Peyer's patch (tissue), 4 donors: Measurements from ENCODE around the gene P2RX6. TPM values are rescaled to one million over a fixed set of nuclear protein-coding genes. Genes with fewer than 3 reads are reported as not detected.
"Not testable (repeated sequence)": the region's sequence is repeated elsewhere in the genome, so short reads cannot be mapped to it uniquely, and the experiment has no call there.

Source experiments
- DNase-seq, 3 donors: peaks; one replicate each; pipeline ENCODE4 v3.0.0-alpha.2; 2017 to 2019
- H3K27ac ChIP-seq, 4 donors: fragments of 200-600 bp; sonication (generic); one replicate each; pipeline ENCODE4 v1.5.1; 2016 to 2019
- H3K27me3 ChIP-seq, 2 donors: fragments of 200-600 bp; sonication (generic); one replicate each; pipeline ENCODE4 v1.5.1; 2019
- H3K36me3 ChIP-seq, 3 donors: fragments of 200-600 bp; sonication (generic); one replicate each; pipeline ENCODE4 v1.5.1; 2016 to 2019
- H3K4me1 ChIP-seq, 4 donors: fragments of 200-600 bp; sonication (generic); one replicate each; pipeline ENCODE4 v1.5.1; 2016 to 2019
- H3K4me3 ChIP-seq, 4 donors: fragments of 200-600 bp; sonication (generic); 1 replicate in 3 of 4; 2 replicates in 1 of 4; pipeline ENCODE4 v1.5.1; 2016 to 2019; ENCODE audit warnings: mild to moderate bottlenecking in 1 of 4
- H3K9me3 ChIP-seq, 4 donors: fragments of 200-600 bp; sonication (generic); one replicate each; pipeline ENCODE4 v1.5.1; 2016 to 2019; ENCODE audit warnings: mild to moderate bottlenecking in 1 of 4
- CTCF ChIP-seq, 6 experiments: fragments of 450-650 bp in 4 of 6; fragments of 200-600 bp in 2 of 6; sonication (generic) in 1 of 6; IDR thresholded peaks; one replicate each; pipeline ENCODE4 v1.5.1; 2017 to 2019; ENCODE audit warnings: antibody characterized with exemption in 6 of 6, mild to moderate bottlenecking in 3 of 6, moderate library complexity in 1 of 6
- POLR2A ChIP-seq, 2 donors: fragments of 450-650 bp; IDR thresholded peaks; one replicate each; pipeline ENCODE4 v1.5.1; 2017; ENCODE audit warnings: antibody characterized with exemption in 2 of 2, mild to moderate bottlenecking in 2 of 2, moderate library complexity in 2 of 2
- total RNA-seq, 4 donors: library from RNA; depleted of rRNA; stranded (reverse); fragments of >200 nt; gene quantifications; one replicate each; pipeline ENCODE4 v1.1.0, GENCODE V29; 2016

Gene P2RX6
- total RNA-seq, 4 donors from 2014 or later, result 1.7 to 2.0 TPM; not detected in 2

DNA sequence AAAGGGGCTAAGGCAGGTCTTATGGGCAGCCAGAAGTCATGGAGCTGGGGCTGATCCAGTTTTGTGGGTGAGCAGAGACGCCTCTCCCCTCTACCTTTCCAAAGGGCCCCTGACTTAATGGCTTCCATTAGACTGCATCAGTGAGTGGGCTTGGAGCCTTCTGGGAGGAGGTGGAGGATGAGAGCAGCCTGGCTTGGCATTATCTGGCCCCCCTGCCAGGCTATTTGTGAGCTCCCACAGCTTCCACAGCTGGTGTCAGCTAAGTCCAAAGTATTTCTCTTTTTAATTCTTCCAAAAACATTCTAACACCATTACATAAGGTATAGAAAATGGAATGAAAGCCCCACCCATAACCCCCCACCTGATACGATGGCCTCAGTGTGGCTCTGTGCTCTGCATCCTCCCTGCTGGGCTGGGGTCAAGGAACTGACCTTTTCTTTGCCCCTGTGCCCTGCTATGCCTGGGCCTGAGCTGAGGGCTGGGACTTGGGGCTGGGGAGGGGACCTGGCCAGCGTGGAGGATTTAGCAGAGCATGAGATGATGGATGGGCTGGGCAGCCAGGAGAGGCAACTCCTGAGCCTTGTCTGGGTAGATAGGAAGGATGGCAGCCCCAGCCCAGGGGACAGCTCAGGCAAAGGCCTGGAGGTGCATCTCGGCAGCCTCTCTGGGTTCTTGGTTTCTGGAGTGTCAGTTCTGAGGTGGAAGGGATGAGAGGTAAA is 43.9 kb upstream of the P2RX6 start:
- Histone ChIP-seq H3K36me3 (no peaks in the 10 kb centered on the region), H3K9me3 (no peaks in the 10 kb centered on the region), H3K27ac (no peak overlapping the region), H3K4me3 (no peak overlapping the region), H3K27me3 (no peaks in the 10 kb centered on the region), H3K4me1 (peaks cover 0 to 5% (median 0%) of the 10 kb centered on the region in 4 donors)
- TF ChIP-seq CTCF (IDR thresholded peaks at IDR 0.05) (no peak), POLR2A (IDR thresholded peaks at IDR 0.05) (no peak)
- DNase-seq, result no peak

DNA sequence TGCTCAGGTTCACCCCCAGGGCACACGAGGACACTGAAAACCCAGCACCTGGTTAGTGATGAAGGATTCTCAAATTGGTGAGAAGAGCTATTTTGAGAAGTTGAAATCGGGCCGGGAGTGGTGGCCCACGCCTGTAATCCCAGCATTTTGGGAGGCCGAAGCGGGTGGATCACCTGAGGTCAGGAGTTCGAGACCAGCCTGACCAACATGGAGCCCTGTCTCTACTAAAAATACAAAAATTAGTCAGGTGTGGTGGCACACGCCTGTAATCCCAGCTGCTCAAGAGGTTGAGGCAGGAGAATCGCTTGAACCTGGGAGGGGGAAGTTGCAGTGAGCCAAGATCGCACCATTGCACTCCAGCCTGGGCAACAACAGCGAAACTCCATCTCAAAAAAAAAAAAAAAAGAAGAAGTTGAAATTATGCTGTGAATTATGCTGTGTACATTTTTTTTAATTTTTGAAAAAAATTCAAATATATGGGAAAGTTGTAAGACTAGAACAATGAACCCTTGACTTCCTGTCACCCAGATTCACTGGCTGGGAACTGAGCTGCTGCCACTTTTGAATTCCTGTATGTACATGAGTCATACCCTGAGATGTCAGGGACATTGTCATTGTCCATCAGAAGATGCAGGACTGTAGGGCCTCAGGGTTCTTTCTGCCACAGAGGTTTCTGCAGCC is 42.8 kb upstream of the P2RX6 start:
- not testable (repeated sequence) for H3K4me3 ChIP-seq

DNA sequence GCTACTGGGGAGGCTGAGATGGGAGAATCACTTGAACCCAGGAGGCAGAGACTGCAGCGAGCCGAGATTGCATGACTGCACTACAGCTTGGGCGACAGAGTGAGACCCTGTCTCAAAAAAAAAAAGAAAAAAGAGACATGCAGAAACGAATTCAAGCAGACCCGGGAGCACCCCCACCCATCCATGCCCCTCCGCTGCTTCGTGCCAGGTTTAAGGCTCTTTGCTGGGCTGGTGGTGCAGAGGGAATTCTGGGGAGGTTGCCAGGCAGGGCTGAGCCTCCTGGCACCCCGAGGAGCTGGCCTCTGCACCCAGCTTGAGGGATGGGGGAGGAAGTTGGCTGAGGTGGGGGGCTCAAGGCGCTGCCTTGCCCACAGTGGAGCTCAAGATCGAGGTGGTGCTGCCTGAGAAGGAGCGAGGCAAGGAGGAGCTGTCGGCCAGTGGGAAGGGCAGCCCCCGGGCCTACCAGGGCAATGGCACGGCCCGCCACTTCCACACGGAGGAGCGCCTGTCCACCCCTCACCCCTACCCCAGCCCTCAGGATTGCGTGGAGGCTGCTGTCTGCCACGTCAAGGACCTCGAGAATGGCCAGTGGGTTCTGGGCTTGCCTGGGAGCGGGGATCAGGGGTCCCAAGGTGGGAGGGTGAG is 41.9 kb upstream of the P2RX6 start:
- no peak for TF ChIP-seq CTCF (IDR thresholded peaks at IDR 0.05)
- no peak for TF ChIP-seq POLR2A (IDR thresholded peaks at IDR 0.05)
- Histone ChIP-seq H3K4me3 (no peak overlapping the region), H3K27me3 (no peaks in the 10 kb centered on the region), H3K27ac (no peak overlapping the region), H3K4me1 (peaks cover 0 to 4% (median 0%) of the 10 kb centered on the region in 4 donors), H3K36me3 (no peaks in the 10 kb centered on the region), H3K9me3 (no peaks in the 10 kb centered on the region)
- no peak for DNase-seq

More for the DNA sequence above, 42.8 kb upstream of the P2RX6 start:
- not testable (repeated sequence) for H3K27me3 ChIP-seq, DNase-seq, H3K36me3 ChIP-seq, H3K4me1 ChIP-seq, H3K27ac ChIP-seq, H3K9me3 ChIP-seq

DNA sequence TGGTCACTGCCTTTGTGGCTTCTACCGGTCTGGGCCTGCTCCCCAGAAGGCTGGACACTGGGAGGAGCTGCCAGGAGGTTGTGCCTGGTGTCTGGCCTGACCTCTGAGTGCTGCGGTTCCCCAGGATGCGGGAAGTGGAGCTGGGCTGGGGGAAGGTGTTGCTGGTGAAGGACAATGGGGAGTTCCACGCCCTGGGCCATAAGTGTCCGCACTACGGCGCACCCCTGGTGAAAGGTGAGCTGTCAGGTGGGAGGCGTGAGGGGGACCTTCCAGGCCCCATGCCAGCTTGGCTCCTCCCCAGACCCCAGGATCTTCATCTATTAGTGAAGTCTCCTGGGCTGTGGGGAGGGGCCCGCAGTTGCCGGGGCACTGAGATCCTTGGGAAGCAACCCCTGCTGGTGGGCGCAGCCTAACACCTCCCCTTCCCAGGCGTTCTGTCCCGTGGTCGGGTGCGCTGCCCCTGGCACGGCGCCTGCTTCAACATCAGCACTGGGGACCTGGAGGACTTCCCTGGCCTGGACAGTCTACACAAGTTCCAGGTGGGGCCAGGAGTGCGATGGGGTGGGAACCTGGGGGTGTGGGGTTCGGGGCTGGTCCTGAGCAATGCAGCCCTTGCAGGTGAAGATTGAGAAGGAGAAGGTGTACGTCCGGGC is 41.2 kb upstream of the P2RX6 start:
- H3K4me1 ChIP-seq, result no peaks in the 10 kb centered on the region
- no peak for DNase-seq
- no peaks in the 10 kb centered on the region for H3K9me3 ChIP-seq

DNA sequence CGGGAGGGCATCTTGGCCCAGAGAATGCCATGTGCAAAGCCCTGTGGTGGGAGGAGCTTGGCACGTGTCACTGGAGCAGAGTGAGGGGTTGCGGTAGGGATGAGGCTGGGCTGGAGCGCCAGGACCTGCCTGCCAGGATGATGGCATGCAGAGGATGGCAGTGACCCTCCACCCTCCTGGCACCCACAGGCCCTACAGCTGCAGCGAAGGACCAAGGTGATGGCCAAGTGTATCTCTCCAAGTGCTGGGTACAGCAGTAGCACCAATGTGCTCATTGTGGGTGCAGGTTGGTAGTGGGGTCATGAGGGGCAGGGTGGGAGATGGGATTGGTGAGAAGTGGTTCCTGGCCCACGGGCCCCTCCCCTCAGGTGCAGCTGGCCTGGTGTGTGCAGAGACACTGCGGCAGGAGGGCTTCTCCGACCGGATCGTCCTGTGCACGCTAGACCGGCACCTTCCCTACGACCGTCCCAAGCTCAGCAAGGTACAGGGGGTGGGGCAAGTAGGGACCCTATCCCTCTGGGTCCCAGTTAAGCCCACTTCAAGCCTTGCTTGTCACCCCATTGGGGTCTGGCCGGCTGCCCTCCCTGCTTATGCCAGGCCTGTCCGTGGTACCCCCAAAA is 40.5 kb upstream of the P2RX6 start:
- no peak for DNase-seq
- H3K27ac ChIP-seq, result no peak overlapping the region
- no peak for TF ChIP-seq POLR2A (IDR thresholded peaks at IDR 0.05)
- TF ChIP-seq CTCF (IDR thresholded peaks at IDR 0.05), result no peak
- H3K27me3 ChIP-seq, result no peaks in the 10 kb centered on the region
- no peaks in the 10 kb centered on the region for H3K9me3 ChIP-seq
- no peaks in the 10 kb centered on the region for H3K36me3 ChIP-seq
- H3K4me1 ChIP-seq, result peaks cover 0 to 2% (median under 1%) of the 10 kb centered on the region in 4 donors
- no peak overlapping the region for H3K4me3 ChIP-seq

More for the DNA sequence above, 41.2 kb upstream of the P2RX6 start:
- Histone ChIP-seq H3K27ac (no peak overlapping the region), H3K36me3 (no peaks in the 10 kb centered on the region), H3K27me3 (no peaks in the 10 kb centered on the region), H3K4me3 (no peak overlapping the region)
- TF ChIP-seq CTCF (IDR thresholded peaks at IDR 0.05) (no peak), POLR2A (IDR thresholded peaks at IDR 0.05) (no peak)
